Inflammatory macrophage treated with lipopolysaccharide for 4 hours (primary cell): ENCODE data around the gene FRG2C.
"Not testable (repeated sequence)": the region's sequence is repeated elsewhere in the genome, so short reads cannot be mapped to it uniquely, and the experiment has no call there.

Experiments used
- DNase-seq: peaks from one replicate; pipeline ENCODE4 v3.0.0-alpha.2; 2020

Gene FRG2C

GRCh38 chr3:75669348-75670297 lies 5.5 kb downstream of the FRG2C start:
- DNase-seq = not testable (repeated sequence)

DNA sequence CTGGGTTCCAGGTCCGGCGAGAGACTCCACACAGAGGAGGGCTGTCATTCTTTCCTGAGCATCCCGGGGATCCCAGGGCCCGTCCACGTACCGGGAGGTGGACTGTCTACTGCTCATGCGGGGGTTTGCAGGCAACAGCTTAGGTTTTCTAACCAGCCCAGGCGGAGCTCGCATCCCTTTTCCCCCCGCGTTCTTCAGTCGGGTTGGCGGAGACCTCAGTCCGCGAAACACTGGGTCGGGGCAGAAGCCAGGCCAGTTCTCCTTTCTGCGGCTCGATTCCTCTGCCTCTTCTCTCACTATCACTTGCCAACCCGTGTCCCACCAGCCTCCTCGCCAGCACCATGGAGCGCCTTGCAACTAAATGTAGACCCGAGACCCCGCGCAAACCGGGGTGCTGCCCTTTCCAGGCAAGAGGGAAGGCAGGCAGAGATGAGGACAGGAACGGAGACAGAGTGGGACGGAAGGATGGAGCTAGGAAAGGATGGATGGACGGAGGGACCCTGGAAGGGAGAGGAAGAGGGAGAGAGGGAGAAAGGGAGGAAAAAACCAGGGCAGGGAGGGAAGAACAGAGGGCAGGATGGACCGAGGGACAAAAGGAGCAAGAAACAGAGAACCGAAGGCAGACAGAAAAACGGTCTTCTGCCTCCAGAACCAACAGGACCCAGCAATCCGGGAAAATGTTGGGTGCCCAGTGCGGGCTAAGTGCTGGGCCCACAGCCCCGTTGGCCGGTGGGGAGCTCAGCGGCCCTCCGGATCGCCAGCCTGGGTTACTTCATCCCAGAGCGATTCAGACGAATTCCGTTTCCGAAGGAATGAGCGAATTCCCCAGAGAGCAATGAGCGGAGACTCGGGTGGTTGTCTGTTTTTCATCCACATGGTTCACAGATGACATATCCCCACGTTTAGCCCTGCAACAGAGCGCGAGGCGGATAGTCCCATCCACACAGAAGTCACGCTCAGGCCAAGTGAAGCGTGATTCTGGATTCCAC lies 6.5 kb downstream of the FRG2C start:
- peak; percentile 76 for DNase-seq

DNA sequence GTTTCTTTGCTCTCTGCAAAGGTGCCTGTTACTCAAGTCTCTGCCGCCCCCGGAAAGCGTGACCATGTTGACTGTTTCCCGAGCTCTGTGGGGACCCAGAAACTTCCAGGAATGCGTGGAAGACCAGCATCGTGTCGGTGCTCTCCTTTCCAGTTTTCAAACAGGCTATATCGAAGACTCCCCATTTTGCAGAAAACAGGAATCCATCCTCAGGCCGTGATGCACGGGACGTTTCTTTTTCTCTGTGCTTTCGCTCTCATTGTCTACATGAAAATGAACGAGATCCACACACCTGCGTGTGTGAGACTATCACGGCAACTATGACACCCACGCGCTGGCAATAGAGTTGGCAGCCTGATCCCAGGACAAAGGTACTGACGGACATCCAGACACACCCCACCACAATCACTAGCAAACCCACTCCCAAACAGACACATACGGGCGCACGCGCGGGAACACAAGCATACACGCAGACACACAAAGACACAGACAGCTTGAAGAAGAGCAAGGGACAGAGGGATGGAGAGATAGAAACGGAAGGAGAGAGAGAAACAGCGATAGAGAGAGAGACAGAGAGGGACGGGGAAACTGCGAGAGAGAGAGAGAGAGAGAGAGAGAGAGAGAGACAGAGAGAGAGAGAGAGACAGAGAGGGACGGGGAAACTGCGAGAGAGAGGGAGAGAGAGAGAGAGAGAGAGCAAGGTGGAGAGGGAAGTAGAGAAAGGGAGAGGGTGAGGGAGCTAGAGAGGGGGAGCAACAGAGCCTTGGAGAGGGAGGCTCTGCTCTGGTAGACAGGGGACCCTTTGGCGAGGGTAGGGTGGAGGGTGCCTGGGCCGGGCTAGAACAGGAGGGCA lies 7.4 kb downstream of the FRG2C start:
- not testable (repeated sequence) for DNase-seq

- peak; percentile 22 for DNase-seq
Observed at GRCh38 chr3:75672140-75672775, 8.1 kb downstream of the FRG2C start.

DNA sequence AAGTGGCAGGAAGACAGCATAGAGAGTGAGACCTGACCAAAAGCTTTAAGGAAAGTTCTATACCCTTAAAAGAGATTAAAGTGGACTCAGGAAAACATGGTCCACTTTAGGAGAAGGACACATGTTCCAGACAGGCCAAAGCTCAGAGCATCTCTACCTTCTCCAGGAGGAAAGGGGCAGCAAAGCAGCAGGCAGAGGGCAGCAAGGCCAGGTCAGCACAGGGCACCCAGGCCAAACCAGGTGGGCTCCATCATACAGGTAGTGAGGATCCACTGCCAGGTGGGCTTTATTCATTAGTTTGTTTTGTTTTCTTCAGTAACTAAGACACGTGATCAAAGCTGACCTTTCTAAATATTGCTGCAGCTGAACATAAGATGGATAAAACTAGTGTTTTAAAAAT lies 19.8 kb downstream of the FRG2C start:
- not testable (repeated sequence) for DNase-seq

- no peak for DNase-seq
Observed at GRCh38 chr3:75687323-75687722, 23.2 kb downstream of the FRG2C start.

- no peak for DNase-seq
Observed at GRCh38 chr3:75692061-75692460, 27.9 kb downstream of the FRG2C start.
